BJ (cell line): ENCODE data around the gene JAKMIP1. TPM values are rescaled to one million over a fixed set of nuclear protein-coding genes. Genes with fewer than 3 reads are reported as not detected.

ENCODE experiments used
- CTCF ChIA-PET: fragments of 350-600 bp; formaldehyde crosslinking; extraction: SDS; loops from one replicate; lab custom pipeline; 2021; ENCODE audit warnings: antibody characterized with exemption, inconsistent platforms; lab: Yijun Ruan, JAX
- POLR2A ChIA-PET: fragments of 300-600 bp; sonication (Branson Sonifier 250); formaldehyde crosslinking; extraction: SDS; loops from one replicate; lab custom pipeline; 2021; ENCODE audit warnings: antibody characterized with exemption; lab: Charles Lee
- DNase-seq: peaks from one replicate; pipeline ENCODE4 v3.0.0-alpha.2; 2011; ENCODE audit warnings: low read depth
- H3K27me3 ChIP-seq: 2 replicates; pipeline ENCODE4 v1.6.0; 2011; ENCODE audit warnings: low read length; ENCODE audit not compliant: control insufficient read depth, insufficient read depth
- H3K36me3 ChIP-seq: 2 replicates; pipeline ENCODE4 v1.5.1; 2011; ENCODE audit warnings: low read length; ENCODE audit not compliant: control insufficient read depth, insufficient read depth
- H3K4me3 ChIP-seq: 2 replicates; pipeline ENCODE4 v1.5.1; 2011; ENCODE audit warnings: low read depth, mild to moderate bottlenecking, control low read depth, low read length
- polyA plus RNA-seq: library from polyadenylated mRNA; depleted of rRNA; stranded (reverse); fragments of >200 nt; gene quantifications from 2 replicates; pipeline ENCODE4 v1.2.3, GENCODE V29; 2011
- TF ChIP-seq, protein P1 (sequence below): IDR thresholded peaks from 2 replicates; pipeline ENCODE4 v1.5.1; 2011; ENCODE audit warnings: low read depth, mild to moderate bottlenecking, control low read depth, inconsistent platforms, low read length, moderate library complexity; ENCODE audit not compliant: insufficient read depth

The JAKMIP1 gene
- polyA plus RNA-seq, 1 experiment = not detected

DNA sequence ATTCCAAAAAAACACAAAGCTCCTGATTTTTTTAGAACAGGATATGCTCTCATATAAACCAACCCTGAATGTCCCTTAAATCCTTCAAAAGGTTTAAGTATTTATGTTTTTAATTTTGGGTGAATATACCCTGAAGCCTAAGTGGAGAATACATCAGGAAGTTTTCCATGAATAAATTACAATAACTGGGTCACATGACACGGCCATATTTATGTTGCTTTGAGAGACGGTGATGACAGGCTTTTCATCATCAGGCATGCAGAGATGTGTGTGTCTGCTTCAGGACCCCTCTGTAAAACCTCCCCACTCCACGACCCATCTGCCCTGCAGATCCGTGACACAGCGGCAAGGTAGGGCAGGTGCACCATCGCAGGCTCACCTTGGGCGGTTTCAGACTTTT, 121.8 kb downstream of the JAKMIP1 start:
- H3K36me3 ChIP-seq = no peaks in the 10 kb centered on the region
- H3K4me3 ChIP-seq = no peak overlapping the region
- CTCF ChIA-PET = interaction anchor here (1.5 kb wide), 1 partner anchor 80 kb away, joined by 3 read pairs; no protein-coding TSS in a partner anchor
- TF ChIP-seq, protein P1, sequence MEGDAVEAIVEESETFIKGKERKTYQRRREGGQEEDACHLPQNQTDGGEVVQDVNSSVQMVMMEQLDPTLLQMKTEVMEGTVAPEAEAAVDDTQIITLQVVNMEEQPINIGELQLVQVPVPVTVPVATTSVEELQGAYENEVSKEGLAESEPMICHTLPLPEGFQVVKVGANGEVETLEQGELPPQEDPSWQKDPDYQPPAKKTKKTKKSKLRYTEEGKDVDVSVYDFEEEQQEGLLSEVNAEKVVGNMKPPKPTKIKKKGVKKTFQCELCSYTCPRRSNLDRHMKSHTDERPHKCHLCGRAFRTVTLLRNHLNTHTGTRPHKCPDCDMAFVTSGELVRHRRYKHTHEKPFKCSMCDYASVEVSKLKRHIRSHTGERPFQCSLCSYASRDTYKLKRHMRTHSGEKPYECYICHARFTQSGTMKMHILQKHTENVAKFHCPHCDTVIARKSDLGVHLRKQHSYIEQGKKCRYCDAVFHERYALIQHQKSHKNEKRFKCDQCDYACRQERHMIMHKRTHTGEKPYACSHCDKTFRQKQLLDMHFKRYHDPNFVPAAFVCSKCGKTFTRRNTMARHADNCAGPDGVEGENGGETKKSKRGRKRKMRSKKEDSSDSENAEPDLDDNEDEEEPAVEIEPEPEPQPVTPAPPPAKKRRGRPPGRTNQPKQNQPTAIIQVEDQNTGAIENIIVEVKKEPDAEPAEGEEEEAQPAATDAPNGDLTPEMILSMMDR = no peak
- POLR2A ChIA-PET = no interaction called here
- H3K27me3 ChIP-seq = no peaks in the 10 kb centered on the region
- DNase-seq = no peak

- TF ChIP-seq, protein P1 = no peak
- POLR2A ChIA-PET = no interaction called here
Measured at GRCh38 chr4:6076391-6076790, 124.0 kb downstream of the JAKMIP1 start.

GRCh38 chr4:6074758-6075157, 125.6 kb downstream of the JAKMIP1 start:
- H3K36me3 ChIP-seq = no peaks in the 10 kb centered on the region
- ChIA-PET POLR2A (no interaction called here), CTCF (no interaction called here)
- no peak overlapping the region for H3K4me3 ChIP-seq
- TF ChIP-seq, protein P1 = no peak
- no peaks in the 10 kb centered on the region for H3K27me3 ChIP-seq
- no peak for DNase-seq

More at GRCh38 chr4:6076391-6076790, 124.0 kb downstream of the JAKMIP1 start:
- Histone ChIP-seq H3K27me3 (no peaks in the 10 kb centered on the region), H3K4me3 (no peak overlapping the region), H3K36me3 (no peaks in the 10 kb centered on the region)
- CTCF ChIA-PET = interaction anchor here (0.6 kb wide), 1 partner anchor 174 kb away, joined by 3 read pairs; no protein-coding TSS in a partner anchor
- no peak for DNase-seq

DNA sequence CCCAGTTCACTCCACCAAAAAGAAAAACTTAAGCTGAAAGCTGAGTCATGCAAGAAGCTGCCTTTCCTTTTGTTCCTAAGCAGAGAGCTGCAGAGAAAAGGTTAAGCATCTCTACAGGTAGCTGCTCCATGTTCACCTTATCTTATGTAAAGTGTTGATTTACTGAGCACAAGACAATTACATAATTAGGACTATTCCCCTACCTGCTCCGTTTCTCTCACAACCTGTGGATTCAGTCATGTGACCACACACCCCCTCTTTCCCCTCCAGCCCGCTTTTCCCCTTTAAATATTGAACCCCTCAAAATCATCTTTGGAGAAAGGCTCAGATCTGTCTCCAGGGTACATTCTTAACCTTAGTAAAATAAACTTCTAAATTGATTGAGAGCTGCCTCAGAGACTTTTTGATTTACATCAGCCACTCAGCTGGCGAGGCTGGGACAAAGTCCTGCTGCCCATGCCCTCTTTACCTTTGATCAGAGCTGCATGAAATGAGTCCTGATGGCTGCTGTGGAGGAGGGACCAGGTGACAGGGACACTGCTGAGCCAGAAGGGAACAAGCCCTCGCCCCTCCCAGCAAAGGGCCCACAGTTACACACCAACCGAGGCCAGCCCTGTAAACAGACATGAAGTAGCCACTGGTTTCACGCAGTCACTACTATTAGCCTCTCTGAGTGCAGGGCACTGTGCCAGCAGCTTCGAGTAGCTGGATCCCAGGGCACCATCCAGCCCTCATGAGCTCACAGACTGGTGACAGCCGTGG, 128.2 kb downstream of the JAKMIP1 start:
- no peak for DNase-seq
- ChIA-PET CTCF (no interaction called here), POLR2A (no interaction called here)
- Histone ChIP-seq H3K4me3 (no peak overlapping the region), H3K36me3 (no peaks in the 10 kb centered on the region), H3K27me3 (no peaks in the 10 kb centered on the region)
- TF ChIP-seq, protein P1 = no peak

- ChIA-PET POLR2A (no interaction called here), CTCF (no interaction called here)
- Histone ChIP-seq H3K4me3 (no peak overlapping the region), H3K27me3 (no peaks in the 10 kb centered on the region), H3K36me3 (no peaks in the 10 kb centered on the region)
- TF ChIP-seq, protein P1 = no peak
- no peak for DNase-seq
Measured at GRCh38 chr4:6071191-6071958, 129.0 kb downstream of the JAKMIP1 start.
